Neural crest cell (in vitro differentiated cells): Measurements from ENCODE around the gene TSC2. TPM values are rescaled to one million over a fixed set of nuclear protein-coding genes. Genes with fewer than 3 reads are reported as not detected.

ENCODE experiments used
- DNase-seq: peaks from one replicate; pipeline ENCODE4 v3.0.0; 2021; ENCODE audit warnings: low read depth, mixed read lengths, low spot score
- H3K27ac Mint-ChIP-seq: one replicate; pipeline ENCODE4 v1.8.0; 2021; ENCODE audit warnings: mild to moderate bottlenecking, mixed read lengths; ENCODE audit not compliant: unreplicated experiment
- H3K27me3 Mint-ChIP-seq: 2 replicates; pipeline ENCODE4 v1.8.0; 2021; ENCODE audit warnings: low read depth, mild to moderate bottlenecking, mixed read lengths
- H3K36me3 Mint-ChIP-seq: 2 replicates; pipeline ENCODE4 v1.8.0; 2021; ENCODE audit warnings: low read depth, mild to moderate bottlenecking, mixed read lengths
- H3K4me1 Mint-ChIP-seq: 2 replicates; pipeline ENCODE4 v1.8.0; 2021; ENCODE audit warnings: mixed read lengths
- H3K4me3 Mint-ChIP-seq: one replicate; pipeline ENCODE4 v1.8.0; 2021; ENCODE audit warnings: mild to moderate bottlenecking, mixed read lengths
- H3K9me3 Mint-ChIP-seq: 2 replicates; pipeline ENCODE4 v1.8.0; 2021; ENCODE audit warnings: mixed read lengths
- total RNA-seq: library from RNA; stranded (reverse); gene quantifications from 2 replicates; pipeline ENCODE4 v1.2.1, GENCODE V29; 2021
- TF ChIP-seq, protein P1 (sequence below): fragments of 200-600 bp; sonication (generic); conservative IDR thresholded peaks from 2 replicates; pipeline ENCODE4 v1.5.0; 2021; ENCODE audit warnings: antibody characterized with exemption, mild to moderate bottlenecking

TSC2 gene
- total RNA-seq, 1 donor from 2014 or later: 175 TPM

GRCh38 chr16:2064368-2064945 lies 16.7 kb downstream of the TSC2 start:
- Mint-ChIP-seq H3K4me1 (no peaks in the 10 kb centered on the region), H3K4me3 (no peak overlapping the region), H3K27ac (no peak overlapping the region), H3K9me3 (no peaks in the 10 kb centered on the region), H3K36me3 (peaks cover 6% of the 10 kb centered on the region), H3K27me3 (no peaks in the 10 kb centered on the region)
- TF ChIP-seq, protein P1, sequence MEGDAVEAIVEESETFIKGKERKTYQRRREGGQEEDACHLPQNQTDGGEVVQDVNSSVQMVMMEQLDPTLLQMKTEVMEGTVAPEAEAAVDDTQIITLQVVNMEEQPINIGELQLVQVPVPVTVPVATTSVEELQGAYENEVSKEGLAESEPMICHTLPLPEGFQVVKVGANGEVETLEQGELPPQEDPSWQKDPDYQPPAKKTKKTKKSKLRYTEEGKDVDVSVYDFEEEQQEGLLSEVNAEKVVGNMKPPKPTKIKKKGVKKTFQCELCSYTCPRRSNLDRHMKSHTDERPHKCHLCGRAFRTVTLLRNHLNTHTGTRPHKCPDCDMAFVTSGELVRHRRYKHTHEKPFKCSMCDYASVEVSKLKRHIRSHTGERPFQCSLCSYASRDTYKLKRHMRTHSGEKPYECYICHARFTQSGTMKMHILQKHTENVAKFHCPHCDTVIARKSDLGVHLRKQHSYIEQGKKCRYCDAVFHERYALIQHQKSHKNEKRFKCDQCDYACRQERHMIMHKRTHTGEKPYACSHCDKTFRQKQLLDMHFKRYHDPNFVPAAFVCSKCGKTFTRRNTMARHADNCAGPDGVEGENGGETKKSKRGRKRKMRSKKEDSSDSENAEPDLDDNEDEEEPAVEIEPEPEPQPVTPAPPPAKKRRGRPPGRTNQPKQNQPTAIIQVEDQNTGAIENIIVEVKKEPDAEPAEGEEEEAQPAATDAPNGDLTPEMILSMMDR: no peak
- no peak for DNase-seq

- no peak for DNase-seq
- no peaks in the 10 kb centered on the region for H3K4me1 Mint-ChIP-seq
- H3K9me3 Mint-ChIP-seq: no peaks in the 10 kb centered on the region
- TF ChIP-seq, protein P1: no peak
- no peak overlapping the region for H3K27ac Mint-ChIP-seq
- no peak overlapping the region for H3K4me3 Mint-ChIP-seq
- H3K36me3 Mint-ChIP-seq: peaks cover 6% of the 10 kb centered on the region
- H3K27me3 Mint-ChIP-seq: no peaks in the 10 kb centered on the region
These were observed 18.4 kb downstream of the TSC2 start for GRCh38 chr16:2066139-2066538.

DNA sequence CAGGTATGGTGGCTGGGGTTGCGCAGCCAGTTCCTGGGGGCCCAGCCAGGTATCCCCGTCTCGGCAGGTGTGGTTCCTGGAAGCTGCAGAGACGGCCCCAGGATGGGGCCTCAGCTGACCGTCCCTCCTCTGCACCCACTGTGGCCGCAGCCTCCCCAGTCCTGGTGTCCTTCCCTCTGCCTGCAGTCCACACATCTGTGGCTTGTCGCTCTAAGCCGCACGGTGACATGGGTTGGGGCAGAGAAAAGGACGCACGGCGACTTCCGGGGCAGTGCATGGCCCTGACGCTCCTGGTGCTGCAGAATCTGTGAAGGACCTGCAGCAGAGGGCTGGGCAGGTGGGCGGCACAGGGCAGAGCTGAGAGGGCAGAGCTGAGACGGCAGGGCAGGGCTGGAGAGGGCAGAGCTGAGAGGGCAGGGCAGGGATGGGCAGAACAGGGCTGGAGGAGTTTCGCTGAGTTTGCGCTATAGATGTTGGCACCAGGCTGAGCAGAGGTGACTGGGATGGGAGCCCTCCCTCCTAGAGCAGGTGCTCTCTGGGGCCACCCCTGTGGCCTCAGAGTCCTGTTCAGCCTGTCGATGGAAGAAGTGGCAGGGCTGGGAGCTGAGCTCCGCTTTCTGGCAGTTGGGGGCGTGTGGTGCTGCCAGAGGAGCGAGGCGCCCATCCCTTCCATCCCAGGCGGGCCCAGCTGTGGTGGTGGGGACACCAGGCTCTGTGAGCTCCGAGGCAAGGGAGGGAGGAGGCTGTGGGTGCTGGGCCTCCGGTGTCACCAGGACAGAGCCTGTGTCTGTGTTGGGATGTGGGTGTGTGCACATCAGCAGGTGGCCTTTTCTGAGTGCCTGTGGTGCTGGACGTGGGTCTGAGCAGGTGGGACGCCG lies 23.0 kb downstream of the TSC2 start:
- H3K4me1 Mint-ChIP-seq: no peaks in the 10 kb centered on the region
- no peak for DNase-seq
- peaks cover 5% of the 10 kb centered on the region for H3K36me3 Mint-ChIP-seq
- no peak overlapping the region for H3K27ac Mint-ChIP-seq
- H3K9me3 Mint-ChIP-seq: no peaks in the 10 kb centered on the region
- no peak overlapping the region for H3K4me3 Mint-ChIP-seq
- no peaks in the 10 kb centered on the region for H3K27me3 Mint-ChIP-seq
- TF ChIP-seq, protein P1: no peak

- DNase-seq: no peak
- TF ChIP-seq, protein P1: no peak
- no peaks in the 10 kb centered on the region for H3K27me3 Mint-ChIP-seq
- no peaks in the 10 kb centered on the region for H3K36me3 Mint-ChIP-seq
- no peak overlapping the region for H3K27ac Mint-ChIP-seq
- no peaks in the 10 kb centered on the region for H3K9me3 Mint-ChIP-seq
- H3K4me1 Mint-ChIP-seq: no peaks in the 10 kb centered on the region
- no peak overlapping the region for H3K4me3 Mint-ChIP-seq
These were observed 23.8 kb downstream of the TSC2 start for GRCh38 chr16:2071454-2072202.

DNA sequence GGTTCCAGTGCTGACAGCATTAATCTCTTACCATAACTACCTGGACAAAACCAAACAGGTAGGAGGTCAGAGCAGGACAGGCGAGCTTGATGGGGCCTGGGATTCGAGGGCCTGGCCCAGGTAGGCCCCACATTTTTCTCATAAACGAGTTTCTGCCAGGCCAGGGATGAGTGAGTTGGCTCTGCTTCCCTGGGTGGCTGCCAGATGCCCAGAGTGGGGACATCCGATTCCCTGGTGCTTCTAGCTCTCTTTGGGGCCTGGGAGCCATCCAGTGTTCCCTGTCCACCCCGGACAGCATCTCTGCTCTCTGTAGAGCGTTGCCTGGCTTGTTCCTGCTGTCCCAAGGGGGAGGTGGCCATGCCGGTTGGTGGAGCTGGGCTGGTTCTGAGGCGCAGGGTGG lies 25.1 kb downstream of the TSC2 start:
- Mint-ChIP-seq H3K36me3 (no peaks in the 10 kb centered on the region), H3K27ac (no peak overlapping the region), H3K9me3 (no peaks in the 10 kb centered on the region), H3K27me3 (no peaks in the 10 kb centered on the region), H3K4me3 (no peak overlapping the region), H3K4me1 (no peaks in the 10 kb centered on the region)
- DNase-seq: no peak
- TF ChIP-seq, protein P1: no peak
